ENCODE results near the gene PLXNB2.

The PLXNB2 gene

GRCh38 chr22:50264946-50265669, 42.3 kb downstream of the PLXNB2 start:
- no peak for DNase-seq (ENCODE audit: low spot score)

- DNase-seq (ENCODE audit: low spot score) = no peak
These were observed 43.2 kb downstream of the PLXNB2 start for GRCh38 chr22:50264104-50264745.

- no peak for DNase-seq (ENCODE audit: low spot score)
These were observed 44.4 kb downstream of the PLXNB2 start for GRCh38 chr22:50262973-50263617.

GRCh38 chr22:50262460-50262911, 45.0 kb downstream of the PLXNB2 start:
- no peak for DNase-seq (ENCODE audit: low spot score)

- no peak for DNase-seq (ENCODE audit: low spot score)
These were observed 45.6 kb downstream of the PLXNB2 start, which contains the start of gene MAPK12 for GRCh38 chr22:50261615-50262459. Gene MAPK12 (minus strand): TSS chr22:50261683. CDS start chr22:50261509, 174 bp downstream.

GRCh38 chr22:50260801-50261614, 46.4 kb downstream of the PLXNB2 start:
- DNase-seq (ENCODE audit: low spot score) = no peak

GRCh38 chr22:50260434-50260800, 47.0 kb downstream of the PLXNB2 start:
- no peak for DNase-seq (ENCODE audit: low spot score)

- no peak for DNase-seq (ENCODE audit: low spot score)
These were observed 48.1 kb downstream of the PLXNB2 start for GRCh38 chr22:50259302-50259701.

GRCh38 chr22:50258361-50259292, 48.8 kb downstream of the PLXNB2 start:
- no peak for DNase-seq (ENCODE audit: low spot score)

- DNase-seq (ENCODE audit: low spot score) = no peak
These were observed 49.7 kb downstream of the PLXNB2 start for GRCh38 chr22:50257451-50258360.

GRCh38 chr22:50257041-50257440, 50.4 kb downstream of the PLXNB2 start:
- DNase-seq (ENCODE audit: low spot score) = no peak

GRCh38 chr22:50256258-50256862, 51.1 kb downstream of the PLXNB2 start:
- no peak for DNase-seq (ENCODE audit: low spot score)

GRCh38 chr22:50255607-50256006, 51.8 kb downstream of the PLXNB2 start:
- no peak for DNase-seq (ENCODE audit: low spot score)

GRCh38 chr22:50255099-50255498, 52.3 kb downstream of the PLXNB2 start:
- no peak for DNase-seq (ENCODE audit: low spot score)

- no peak for DNase-seq (ENCODE audit: low spot score)
These were observed 53.5 kb downstream of the PLXNB2 start for GRCh38 chr22:50253941-50254340.

GRCh38 chr22:50253046-50253915, 54.2 kb downstream of the PLXNB2 start:
- no peak for DNase-seq (ENCODE audit: low spot score)
